C1 segment of cervical spinal cord (tissue), 14 donors: ENCODE data around the gene MTR.

Experiments used
- DNase-seq, 14 donors: peaks; one replicate each; lab custom pipeline; 2025; lab: John Stamatoyannopoulos, UW

Gene MTR

GRCh38 chr1:236951672-236952071, 156.6 kb downstream of the MTR start:
- no peak for DNase-seq

GRCh38 chr1:236952246-236953003, 157.3 kb downstream of the MTR start:
- peak in 1 of 14 donors; percentile 63 for DNase-seq

GRCh38 chr1:236953151-236953700, 158.1 kb downstream of the MTR start:
- DNase-seq, result peak in 1 of 14 donors; percentile 97
